Body of pancreas (tissue), 4 donors: ENCODE measurements around the gene ANO2. TPM values are rescaled to one million over a fixed set of nuclear protein-coding genes. Genes with fewer than 3 reads are reported as not detected.

Experiments
- ATAC-seq: fragments of 150-250 bp; one replicate; pipeline ENCODE4 v1.9.1; 2016
- DNase-seq, 4 donors: peaks; one replicate each; pipeline ENCODE4 v3.0.0-alpha.2; 2019
- H3K27ac ChIP-seq, 4 donors: fragments of 200-600 bp; sonication (generic); 1 replicate in 3 of 4; 2 replicates in 1 of 4; pipeline versions ENCODE4 v1.5.1 to v1.6.1; 2016 to 2019; ENCODE audit warnings: mild to moderate bottlenecking in 1 of 4, mixed read lengths in 1 of 4, moderate library complexity in 1 of 4
- H3K27me3 ChIP-seq, 2 donors: fragments of 200-600 bp; sonication (generic); one replicate each; pipeline ENCODE4 v1.6.0; 2016; ENCODE audit warnings: mild to moderate bottlenecking in 1 of 2
- H3K36me3 ChIP-seq, 2 donors: fragments of 200-600 bp; sonication (generic); replicated peaks in 1 of 2; 2 replicates each; pipeline ENCODE4 v1.5.1; 2016; ENCODE audit warnings: low read depth in 2 of 2; ENCODE audit not compliant: insufficient read depth in 1 of 2
- H3K4me1 ChIP-seq: fragments of 200-600 bp; sonication (generic); one replicate; pipeline ENCODE4 v1.6.0; 2016
- H3K4me3 ChIP-seq, 2 donors: fragments of 200-600 bp; sonication (generic); 1 replicate in 1 of 2; 2 replicates in 1 of 2; pipeline ENCODE4 v1.5.1; 2016 to 2019
- H3K9me3 ChIP-seq, 3 donors: fragments of 200-600 bp; sonication (generic); 1 replicate in 2 of 3; 2 replicates in 1 of 3; pipeline ENCODE4 v1.5.1; 2016
- CTCF ChIP-seq, 7 experiments: fragments of 450-650 bp in 4 of 7; fragments of 200-600 bp in 3 of 7; sonication (generic) in 3 of 7; IDR thresholded peaks; one replicate each; pipeline ENCODE4 v1.5.1; 2016 to 2019; ENCODE audit warnings: antibody characterized with exemption in 7 of 7
- POLR2A ChIP-seq, 3 donors: fragments of 450-650 bp; IDR thresholded peaks; one replicate each; pipeline ENCODE4 v1.6.1; 2016; ENCODE audit warnings: antibody characterized with exemption in 3 of 3, mild to moderate bottlenecking in 2 of 3
- WGBS, 2 donors: methylation state at CpG; one replicate each; pipeline ENCODE4 v1.1.5; 2017; 5-methylcytosine and 5-hydroxymethylcytosine counted together
- intact Hi-C: fragments of 100-400 bp; cut with DNase I; formaldehyde crosslinking; loops from one replicate; pipeline ENCODE4 v1.15.1; 2023
- total RNA-seq, 2 donors: library from RNA; depleted of rRNA; stranded (reverse); fragments of >200 nt; gene quantifications; one replicate each; pipeline ENCODE4 v1.1.0, GENCODE V29; 2016

The ANO2 gene
- total RNA-seq, 2 donors from 2014 or later, result 2.1 to 4.3 TPM

- intact Hi-C loops, result no loop called here
- no peaks in the 10 kb centered on the region for H3K27me3 ChIP-seq
- ATAC-seq, result no peak
- H3K4me1 ChIP-seq, result no peaks in the 10 kb centered on the region
- no peak for DNase-seq
- H3K4me3 ChIP-seq, result no peak overlapping the region
- TF ChIP-seq POLR2A (IDR thresholded peaks at IDR 0.05) (no peak), CTCF (IDR thresholded peaks at IDR 0.05) (no peak)
- no peak overlapping the region for H3K27ac ChIP-seq
- no peaks in the 10 kb centered on the region for H3K9me3 ChIP-seq
- WGBS, 2 donors, result 79 to 82% methylated on average over 3 of the region's 3 CpGs
- no peaks in the 10 kb centered on the region for H3K36me3 ChIP-seq
Measured at GRCh38 chr12:5575987-5576386, 369.1 kb downstream of the ANO2 start.

DNA sequence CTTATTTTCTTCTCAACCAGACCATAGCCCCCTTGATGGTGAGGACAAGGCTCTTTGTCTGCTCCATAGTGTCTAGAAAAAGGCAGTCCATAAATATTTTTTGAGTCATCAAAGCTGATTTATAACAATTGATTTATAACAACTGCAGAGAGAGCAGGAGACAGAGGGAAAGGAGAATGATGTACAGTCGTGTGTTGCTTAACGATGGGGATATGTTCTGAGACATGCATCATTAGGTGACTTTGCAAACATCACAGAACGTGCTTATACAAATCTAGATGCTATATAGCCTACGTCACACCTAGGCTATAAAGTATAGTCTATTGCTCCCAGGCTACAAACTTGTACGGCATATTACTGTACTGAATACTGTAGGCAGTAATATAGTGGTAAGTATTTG, 369.8 kb downstream of the ANO2 start:
- H3K4me3 ChIP-seq, result no peak overlapping the region
- intact Hi-C loops, result no loop called here
- H3K27ac ChIP-seq, result no peak overlapping the region
- H3K4me1 ChIP-seq, result no peaks in the 10 kb centered on the region
- TF ChIP-seq CTCF (IDR thresholded peaks at IDR 0.05) (no peak), POLR2A (IDR thresholded peaks at IDR 0.05) (no peak)
- no peaks in the 10 kb centered on the region for H3K36me3 ChIP-seq
- H3K27me3 ChIP-seq, result no peaks in the 10 kb centered on the region
- DNase-seq, result no peak
- no peaks in the 10 kb centered on the region for H3K9me3 ChIP-seq
- ATAC-seq, result no peak
- WGBS, 2 donors, result 54% methylated on average over 5 of the region's 5 CpGs

- DNase-seq (no peak), ATAC-seq (no peak)
- TF ChIP-seq POLR2A (IDR thresholded peaks at IDR 0.05), result no peak
- TF ChIP-seq CTCF (IDR thresholded peaks at IDR 0.05), result no peak
- intact Hi-C loops, result no loop called here
- Histone ChIP-seq H3K4me1 (no peaks in the 10 kb centered on the region), H3K27ac (no peak overlapping the region), H3K27me3 (peaks cover 0 to 10% of the 10 kb centered on the region in 2 donors), H3K9me3 (no peaks in the 10 kb centered on the region), H3K36me3 (no peaks in the 10 kb centered on the region), H3K4me3 (no peak overlapping the region)
- 72 to 82% methylated on average over 3 to 5 of the region's 5 CpGs for WGBS, 2 donors
Measured at GRCh38 chr12:5573390-5573789, 371.7 kb downstream of the ANO2 start.

DNA sequence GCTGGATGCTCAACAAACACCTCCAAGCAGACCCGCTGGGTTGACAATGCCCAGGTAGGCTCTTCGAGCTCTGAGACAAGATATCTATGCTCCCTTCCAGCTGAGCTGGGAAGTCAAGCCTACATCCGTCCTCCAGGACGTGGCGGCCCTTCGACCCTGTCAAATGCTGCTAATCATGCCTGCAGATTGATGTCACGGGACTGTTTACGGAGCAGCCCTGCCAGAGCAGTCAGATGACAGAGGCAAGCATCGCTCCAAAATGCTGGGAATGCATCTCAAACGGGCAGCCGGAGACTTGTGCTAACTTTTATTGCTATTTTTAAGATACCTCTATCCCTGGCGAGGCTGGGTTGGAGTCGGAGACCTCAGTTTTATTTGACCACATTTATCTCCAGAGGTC, 373.9 kb downstream of the ANO2 start:
- Histone ChIP-seq H3K36me3 (no peaks in the 10 kb centered on the region), H3K4me3 (no peak overlapping the region), H3K27me3 (peaks cover 0 to 10% of the 10 kb centered on the region in 2 donors), H3K27ac (no peak overlapping the region), H3K9me3 (no peaks in the 10 kb centered on the region), H3K4me1 (no peaks in the 10 kb centered on the region)
- intact Hi-C loops, result no loop called here
- no peak for DNase-seq
- WGBS, 2 donors, result 19 to 30% methylated on average over 9 to 13 of the region's 13 CpGs
- ATAC-seq, result no peak
- no peak for TF ChIP-seq CTCF (IDR thresholded peaks at IDR 0.05)
- TF ChIP-seq POLR2A (IDR thresholded peaks at IDR 0.05), result no peak

DNA sequence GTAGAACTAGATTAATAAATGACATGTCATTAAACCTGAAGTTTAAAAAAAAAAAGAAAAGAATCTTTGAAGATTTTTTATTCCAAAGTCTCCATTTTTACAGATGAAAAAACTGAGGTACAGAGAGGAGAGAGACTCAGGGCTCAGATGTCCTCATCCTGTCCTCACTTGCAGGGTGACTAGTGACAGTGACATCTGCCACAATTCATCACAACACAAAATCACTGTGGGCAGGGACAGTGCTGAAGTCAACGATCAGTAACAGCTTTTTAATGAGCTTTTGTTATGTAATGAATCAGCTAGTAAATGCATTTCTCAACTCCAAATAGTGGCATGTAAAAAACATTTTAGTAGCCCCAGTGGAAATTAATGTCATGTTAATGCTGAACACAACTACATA, 374.6 kb downstream of the ANO2 start:
- Histone ChIP-seq H3K27ac (no peak overlapping the region), H3K36me3 (no peaks in the 10 kb centered on the region), H3K4me1 (no peaks in the 10 kb centered on the region), H3K27me3 (peaks cover 0 to 10% of the 10 kb centered on the region in 2 donors), H3K9me3 (no peaks in the 10 kb centered on the region), H3K4me3 (no peak overlapping the region)
- no peak for TF ChIP-seq POLR2A (IDR thresholded peaks at IDR 0.05)
- TF ChIP-seq CTCF (IDR thresholded peaks at IDR 0.05), result no peak
- 10 to 23% methylated on average over 1 of the region's 1 CpG for WGBS, 2 donors
- intact Hi-C loops, result no loop called here
- no peak for ATAC-seq
- no peak for DNase-seq
